ENCODE data around the gene DISP2. TPM values are rescaled to one million over a fixed set of nuclear protein-coding genes. Genes with fewer than 3 reads are reported as not detected.

The DISP2 gene
- polyA plus RNA-seq, 3 donors, result 0.08 to 0.79 (median 0.51) TPM

DNA sequence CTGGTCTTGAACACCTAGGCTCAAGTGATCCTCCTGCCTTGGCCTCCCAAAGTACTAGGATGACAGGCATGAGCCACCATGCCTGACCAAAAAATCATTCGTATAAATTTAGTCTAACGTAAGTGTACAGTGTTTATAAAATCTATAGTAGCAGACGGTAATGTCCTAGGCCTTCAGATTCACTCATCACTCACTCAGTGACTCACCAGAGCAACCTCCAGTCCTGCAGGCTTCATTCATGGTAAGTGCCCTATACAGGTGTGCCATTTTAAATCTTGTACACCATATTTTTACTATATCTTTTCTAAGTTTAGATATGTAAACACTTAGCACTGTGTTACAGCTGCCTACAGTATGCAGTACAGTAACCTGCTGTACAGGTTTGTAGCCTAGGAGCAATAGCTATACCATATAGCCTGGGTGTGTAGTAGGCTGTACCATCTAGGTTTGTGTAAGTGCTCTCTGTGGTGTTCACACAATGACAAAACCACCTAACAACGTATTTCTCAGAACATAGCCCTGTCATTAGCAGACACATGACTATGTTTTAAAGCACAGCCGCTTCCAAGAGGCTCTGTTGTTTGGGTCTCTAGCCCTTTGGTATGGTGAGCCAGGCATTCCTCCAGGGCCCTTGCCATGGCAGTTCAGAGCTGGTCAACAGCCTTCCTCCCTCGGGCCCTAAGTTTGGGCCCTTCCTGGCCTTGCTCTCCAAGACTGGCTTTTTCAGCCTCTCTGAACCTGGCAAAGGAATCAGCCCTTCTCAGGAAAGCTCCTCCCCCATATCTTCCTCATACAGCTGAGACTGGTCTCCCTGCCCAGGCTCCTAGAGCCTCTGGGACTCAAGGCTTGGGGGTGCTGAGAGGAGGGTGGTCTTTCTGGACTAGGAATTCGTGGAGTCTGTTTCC lies 15.4 kb upstream of the DISP2 start:
- no peak for DNase-seq (ENCODE audit: low read depth in 3 of 3, low spot score in 2 of 3)

GRCh38 chr15:40343512-40343911 lies 14.5 kb upstream of the DISP2 start:
- DNase-seq (ENCODE audit: low read depth in 3 of 3, low spot score in 2 of 3), result no peak

- DNase-seq (ENCODE audit: low read depth in 3 of 3, low spot score in 2 of 3), result no peak
Observed at GRCh38 chr15:40344217-40344616, 13.8 kb upstream of the DISP2 start.

GRCh38 chr15:40344631-40345120 lies 13.3 kb upstream of the DISP2 start:
- DNase-seq (ENCODE audit: low read depth in 3 of 3, low spot score in 2 of 3), result no peak

DNA sequence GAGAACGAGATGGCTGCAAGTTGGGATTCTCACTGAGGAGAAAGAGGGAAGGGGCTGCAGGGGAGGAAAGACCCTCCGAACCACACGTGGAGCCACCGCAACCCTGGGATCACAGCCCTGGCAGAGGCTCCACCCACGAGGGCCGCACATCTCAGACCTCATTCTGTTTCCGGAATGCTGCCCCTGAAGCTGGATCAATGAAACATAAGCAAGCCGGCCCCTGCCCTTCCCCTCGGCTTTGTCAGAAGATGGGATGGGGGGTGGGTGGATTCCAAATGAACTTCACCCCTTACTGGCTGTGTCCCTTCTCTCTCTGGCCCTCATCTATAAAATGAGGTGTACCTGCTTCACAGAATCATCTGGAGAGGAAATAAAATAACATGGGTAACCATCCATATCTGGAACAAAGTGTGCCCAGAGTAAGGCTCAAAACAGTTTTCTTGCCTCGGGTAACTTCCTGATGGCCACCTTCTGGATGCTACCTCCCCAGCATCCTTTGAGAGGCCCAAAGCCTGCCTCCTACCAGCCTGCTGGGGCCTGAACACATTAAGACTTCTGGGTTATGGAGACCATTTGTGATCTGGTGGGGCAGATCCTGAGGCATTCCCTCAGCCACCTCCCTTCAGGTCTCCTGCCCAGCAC lies 12.7 kb upstream of the DISP2 start:
- no peak for DNase-seq (ENCODE audit: low read depth in 3 of 3, low spot score in 2 of 3)

GRCh38 chr15:40345867-40346578 lies 12.0 kb upstream of the DISP2 start:
- no peak for DNase-seq (ENCODE audit: low read depth in 3 of 3, low spot score in 2 of 3)

GRCh38 chr15:40346579-40347558 lies 11.2 kb upstream of the DISP2 start:
- DNase-seq (ENCODE audit: low read depth in 3 of 3, low spot score in 2 of 3), result no peak

DNA sequence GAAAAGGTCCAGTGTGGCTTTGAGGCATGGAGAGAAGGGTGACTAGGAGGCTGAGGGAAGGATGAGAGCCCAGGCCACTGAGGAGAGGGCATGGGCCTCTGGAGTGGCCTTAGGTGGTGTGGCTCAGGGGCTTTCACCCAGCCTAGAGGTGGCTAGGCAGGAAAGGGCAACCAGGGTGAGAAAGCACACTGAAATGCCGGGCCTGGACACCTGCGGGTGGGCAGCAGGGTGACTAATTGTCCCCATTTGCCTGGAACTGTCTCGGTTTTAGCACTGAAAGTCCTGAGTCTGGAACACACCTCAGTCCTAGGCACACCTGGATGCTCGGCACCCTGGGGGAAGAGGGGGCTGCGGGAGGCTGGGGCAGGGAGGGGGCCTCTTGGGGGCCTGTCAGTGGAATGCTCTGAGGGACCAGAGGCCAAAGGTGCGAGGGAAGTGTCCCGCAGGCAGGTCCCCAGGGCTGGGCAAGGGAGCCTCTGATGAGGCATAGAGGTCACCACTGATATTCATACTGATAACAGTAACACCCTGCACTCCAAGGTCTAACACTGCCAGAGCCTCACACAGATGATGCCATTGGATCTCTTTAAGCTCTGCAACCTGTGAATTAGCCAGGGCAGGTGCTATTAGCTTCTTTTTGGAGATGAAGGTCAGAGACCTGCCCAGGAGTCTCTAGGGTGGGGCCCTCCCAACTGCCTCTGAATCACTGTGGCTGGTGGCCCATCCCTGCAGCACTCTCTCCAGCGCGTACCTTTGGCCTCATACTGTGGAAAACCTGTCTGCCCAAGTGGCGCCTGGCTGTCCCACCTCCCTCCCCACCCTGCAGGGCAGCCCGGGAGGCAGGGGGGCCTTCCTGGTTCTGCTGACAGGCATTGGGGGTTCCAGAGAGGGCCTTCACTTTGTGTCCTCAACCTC lies 10.2 kb upstream of the DISP2 start:
- no peak for DNase-seq (ENCODE audit: low read depth in 3 of 3, low spot score in 2 of 3)

- DNase-seq (ENCODE audit: low read depth in 3 of 3, low spot score in 2 of 3), result no peak
Observed at GRCh38 chr15:40348474-40348870, 9.5 kb upstream of the DISP2 start.

GRCh38 chr15:40349163-40349562 lies 8.9 kb upstream of the DISP2 start:
- no peak for DNase-seq (ENCODE audit: low read depth in 3 of 3, low spot score in 2 of 3)

DNA sequence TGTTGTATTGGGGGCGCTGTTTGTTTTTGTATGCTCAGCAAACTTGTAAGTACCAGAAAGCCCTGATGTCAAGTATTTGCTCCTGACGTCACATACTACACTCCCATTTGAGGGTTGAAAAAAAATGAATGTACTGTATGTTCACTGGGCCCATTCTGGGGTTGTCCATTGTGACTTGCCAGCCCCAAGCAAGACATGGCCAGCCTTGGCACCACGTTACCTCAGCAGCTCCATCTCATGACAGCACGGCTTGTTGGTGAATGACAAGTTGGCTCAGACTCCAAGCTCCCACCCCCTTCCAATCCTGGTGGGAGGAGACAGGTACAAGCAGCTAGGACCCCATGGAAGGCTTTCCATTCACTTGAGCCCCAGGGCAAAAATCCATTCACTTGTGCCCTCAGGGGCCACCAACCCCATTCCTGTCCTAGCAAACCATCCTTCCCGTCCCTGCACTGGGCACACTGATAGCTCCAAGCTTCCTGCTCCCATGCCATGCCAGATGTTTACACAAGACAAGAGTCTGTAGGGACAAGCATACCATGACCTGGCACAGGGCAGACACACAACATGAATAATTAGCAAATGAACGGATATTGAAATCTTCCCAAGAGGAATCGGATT lies 5.6 kb upstream of the DISP2 start:
- DNase-seq (ENCODE audit: low read depth in 3 of 3, low spot score in 2 of 3), result no peak

GRCh38 chr15:40353697-40354096 lies 4.3 kb upstream of the DISP2 start:
- no peak for DNase-seq (ENCODE audit: low read depth in 3 of 3, low spot score in 2 of 3)

GRCh38 chr15:40354408-40355171 lies 3.4 kb upstream of the DISP2 start:
- DNase-seq (ENCODE audit: low read depth in 3 of 3, low spot score in 2 of 3), result no peak

- no peak for DNase-seq (ENCODE audit: low read depth in 3 of 3, low spot score in 2 of 3)
Observed at GRCh38 chr15:40355976-40356585, 1.9 kb upstream of the DISP2 start.

GRCh38 chr15:40357246-40357645 lies 773 bp upstream of the DISP2 start:
- no peak for DNase-seq (ENCODE audit: low read depth in 3 of 3, low spot score in 2 of 3)

- DNase-seq (ENCODE audit: low read depth in 3 of 3, low spot score in 2 of 3), result no peak
Observed at GRCh38 chr15:40358471-40359353, 693 bp downstream of the DISP2 start.

All from right renal cortex interstitium (tissue), 3 donors.